ENCODE data around the gene IGF1R.
A peak's percentile ranks its signal among the peaks of the same experiment; 100 is the strongest.

IGF1R gene

DNA sequence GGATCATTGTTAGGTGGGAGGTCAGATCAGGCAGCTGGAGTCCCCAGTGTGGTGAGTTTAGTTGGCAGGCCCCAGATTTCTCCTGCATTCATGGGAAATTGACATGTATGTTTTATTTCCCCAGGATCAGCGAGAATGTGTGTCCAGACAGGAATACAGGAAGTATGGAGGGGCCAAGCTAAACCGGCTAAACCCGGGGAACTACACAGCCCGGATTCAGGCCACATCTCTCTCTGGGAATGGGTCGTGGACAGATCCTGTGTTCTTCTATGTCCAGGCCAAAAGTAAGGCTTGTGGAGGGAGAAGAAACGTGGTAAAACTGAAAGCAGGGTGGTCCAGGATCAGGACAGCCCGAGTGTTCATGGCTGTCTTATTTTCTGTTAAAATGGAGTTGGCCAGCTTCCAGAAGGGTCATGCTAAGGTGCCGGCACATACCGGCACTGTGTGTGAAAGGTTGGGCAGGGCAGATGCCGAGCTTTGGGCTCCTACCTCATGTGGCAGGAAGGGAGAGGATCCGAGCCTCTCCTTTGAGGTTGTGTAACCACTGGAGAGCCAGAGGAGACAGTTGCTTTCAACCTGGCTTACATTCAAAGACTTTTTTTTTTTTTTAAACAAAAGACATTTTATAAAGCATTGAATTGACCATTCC lies 276.2 kb downstream of the IGF1R start:
- DNase-seq = no peak

DNA sequence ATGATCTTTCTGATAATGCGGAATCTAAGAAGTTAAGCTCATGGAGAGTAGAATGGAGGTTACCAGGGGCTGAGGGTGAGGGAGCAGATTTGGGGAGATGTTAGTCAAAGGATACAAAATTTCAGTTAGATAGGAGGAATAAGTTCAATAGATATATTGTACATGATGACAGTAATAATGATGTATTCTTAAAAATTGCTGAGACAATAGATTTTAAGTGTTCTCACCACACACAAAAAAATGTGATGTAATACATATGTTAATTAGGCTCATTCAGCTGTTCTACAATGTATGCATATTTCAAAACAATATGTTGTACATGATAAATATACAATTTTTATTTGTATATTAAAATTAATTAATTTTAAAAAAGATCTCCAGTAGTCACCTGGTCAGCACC lies 277.9 kb downstream of the IGF1R start:
- DNase-seq = no peak

DNA sequence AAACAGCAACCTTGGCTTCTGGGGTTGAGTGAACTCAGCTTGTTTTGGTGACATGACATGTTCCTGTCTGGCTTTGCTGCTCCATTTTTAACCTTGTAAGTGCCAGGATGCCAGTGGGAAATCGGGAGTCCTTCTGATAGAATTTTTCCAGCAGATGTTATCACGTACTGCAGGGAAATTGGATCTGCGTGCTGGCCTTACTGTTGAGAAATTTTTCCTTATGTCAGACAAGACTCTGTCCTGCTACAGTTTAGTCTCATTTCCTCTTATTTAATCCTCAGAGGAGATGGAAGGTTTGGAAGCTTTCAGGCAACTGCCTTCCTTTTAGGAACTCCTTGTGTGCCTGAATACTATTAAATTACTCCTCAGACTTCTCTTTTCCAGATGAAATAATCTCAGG lies 278.7 kb downstream of the IGF1R start:
- DNase-seq = no peak

DNA sequence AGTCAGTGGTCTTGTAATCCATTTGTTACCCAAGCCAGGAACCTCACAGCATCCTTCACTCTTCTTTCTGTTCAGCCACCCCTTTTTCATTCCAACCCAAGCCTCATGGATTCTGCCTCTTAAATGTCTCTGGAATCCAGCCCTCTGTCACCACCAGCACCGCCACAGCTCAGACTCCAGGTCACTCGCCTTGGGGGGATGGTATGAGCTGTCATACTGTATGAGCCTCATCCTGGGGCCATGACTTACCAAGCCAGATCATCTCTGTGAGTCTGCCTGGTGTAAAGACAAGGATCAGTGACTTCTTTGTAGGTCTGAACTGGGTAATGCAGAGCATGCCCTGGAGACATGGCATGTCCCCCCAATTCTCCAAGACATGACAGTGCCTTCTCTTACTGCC lies 279.7 kb downstream of the IGF1R start:
- no peak for DNase-seq

DNA sequence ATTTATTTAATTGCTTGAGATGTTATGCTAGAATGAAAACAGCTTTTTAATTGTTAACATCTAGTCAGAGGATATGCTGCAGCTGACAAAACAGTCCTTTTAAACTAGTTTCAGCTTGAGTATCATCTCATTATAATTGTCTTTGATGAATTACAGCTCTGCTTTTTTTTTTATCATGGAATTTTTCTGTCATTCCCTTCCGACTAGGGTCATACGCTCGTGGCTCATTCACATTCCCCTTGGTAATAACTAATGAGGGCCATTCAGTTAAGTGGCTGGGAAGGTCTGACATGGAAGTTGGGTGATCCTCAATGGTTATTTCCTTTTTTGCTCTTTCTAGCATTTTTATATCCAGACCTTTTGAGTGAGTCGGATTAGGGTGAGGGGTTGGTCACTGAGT lies 282.2 kb downstream of the IGF1R start:
- DNase-seq = no peak

DNA sequence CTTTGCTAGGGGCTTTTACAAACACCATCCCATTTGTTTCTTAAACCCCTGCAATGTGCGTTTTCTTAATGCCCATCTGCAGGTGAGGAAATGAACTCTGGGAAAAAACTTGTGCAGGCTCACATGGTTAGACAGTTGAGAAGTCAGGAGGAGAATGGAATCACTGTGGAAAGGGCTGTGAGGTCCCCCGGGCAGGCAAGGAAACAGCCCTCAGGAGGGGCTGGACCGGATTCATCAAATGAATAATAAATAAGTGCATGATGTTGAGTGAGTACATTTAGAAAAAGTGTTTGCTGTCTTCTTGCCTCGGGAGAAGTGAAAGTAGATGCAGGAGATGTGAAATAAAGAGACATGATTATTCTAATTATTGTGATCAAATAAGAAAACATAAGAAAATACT lies 282.7 kb downstream of the IGF1R start:
- DNase-seq = no peak

DNA sequence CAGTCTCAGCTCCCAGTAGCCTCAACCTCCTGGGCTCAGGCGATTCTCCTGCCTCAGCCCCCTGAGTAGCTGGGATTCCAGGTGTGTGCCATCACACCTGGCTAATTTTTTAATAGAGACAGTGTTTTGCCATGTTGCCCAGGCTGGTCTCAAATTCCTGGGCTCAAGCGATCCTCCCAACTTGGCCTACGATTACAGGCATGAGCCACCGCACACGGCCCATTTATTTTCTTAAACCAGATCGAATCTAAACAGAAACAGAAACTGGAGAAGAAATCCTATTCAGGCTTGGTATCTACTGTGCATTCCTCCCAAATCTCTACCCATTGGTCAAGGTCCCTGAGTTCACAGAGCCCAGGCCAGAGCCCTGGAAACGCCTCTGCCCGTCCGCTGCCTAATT lies 285.1 kb downstream of the IGF1R start:
- DNase-seq = no peak

DNA sequence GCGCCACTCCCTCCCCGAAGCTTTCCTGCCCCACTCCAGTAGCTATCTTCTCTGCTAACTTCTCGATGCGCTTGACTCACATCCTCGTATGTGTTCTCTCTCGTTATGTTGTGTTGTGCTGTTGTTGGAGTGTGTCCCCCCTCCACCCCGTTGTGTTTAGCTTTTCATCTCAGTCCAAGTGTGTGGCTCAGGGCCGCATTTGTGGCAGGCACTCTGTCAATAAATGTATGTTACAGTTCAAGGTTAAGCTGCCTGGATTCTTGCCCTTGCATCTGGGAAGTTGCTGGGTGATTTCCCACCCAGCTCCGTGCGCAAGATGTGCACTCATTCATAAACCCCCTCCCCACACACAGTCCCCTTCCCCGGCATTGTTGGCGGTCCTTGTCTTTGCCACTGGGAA lies 287.4 kb downstream of the IGF1R start:
- no peak for DNase-seq

DNA sequence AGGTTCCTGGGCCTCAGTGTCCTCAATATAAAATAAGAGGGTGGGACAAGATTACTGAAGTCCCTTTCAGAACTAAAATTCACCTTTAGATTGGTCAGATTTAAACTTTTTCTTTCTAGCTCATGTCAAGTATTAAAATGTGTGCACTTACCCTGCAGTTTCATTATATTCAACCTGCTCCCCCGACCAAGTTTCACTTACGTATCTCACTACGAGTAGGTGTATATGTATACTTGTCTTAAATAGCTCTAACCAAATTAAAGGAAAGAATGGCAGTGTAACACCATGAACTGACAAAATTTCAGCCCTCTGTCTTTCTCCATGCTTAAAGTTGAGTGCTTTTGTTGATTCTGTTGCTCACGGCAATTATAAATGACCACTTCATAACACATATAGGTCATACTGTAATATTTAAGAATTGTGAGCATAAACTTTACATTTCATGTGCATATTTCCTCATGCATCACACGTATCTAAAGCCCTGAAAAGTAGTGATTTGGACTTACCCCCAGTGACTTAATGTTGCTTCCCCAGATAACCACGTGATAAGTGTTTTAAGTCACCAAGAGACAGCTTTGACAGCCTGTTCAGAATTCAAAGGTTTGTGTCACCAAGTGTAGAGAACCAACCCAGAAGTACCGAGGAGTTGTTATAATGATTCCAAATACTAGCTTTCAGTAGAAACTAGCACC lies 289.2 kb downstream of the IGF1R start:
- no peak for DNase-seq

DNA sequence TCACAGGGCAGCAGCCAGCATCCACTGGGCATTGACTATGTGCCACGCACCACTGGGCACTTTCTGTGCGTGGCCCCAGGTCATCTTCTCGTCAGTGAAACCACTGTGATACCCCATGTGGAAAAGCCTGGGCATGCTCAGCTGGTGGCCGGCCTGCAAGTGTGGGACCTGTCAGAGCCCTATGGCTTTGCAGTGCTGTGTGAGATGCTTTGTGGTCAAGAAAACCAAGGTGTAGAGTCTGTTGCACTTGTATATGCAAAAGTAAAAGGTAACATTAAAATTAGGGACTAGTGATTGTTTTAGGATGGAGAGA lies 289.7 kb downstream of the IGF1R start:
- no peak for DNase-seq

DNA sequence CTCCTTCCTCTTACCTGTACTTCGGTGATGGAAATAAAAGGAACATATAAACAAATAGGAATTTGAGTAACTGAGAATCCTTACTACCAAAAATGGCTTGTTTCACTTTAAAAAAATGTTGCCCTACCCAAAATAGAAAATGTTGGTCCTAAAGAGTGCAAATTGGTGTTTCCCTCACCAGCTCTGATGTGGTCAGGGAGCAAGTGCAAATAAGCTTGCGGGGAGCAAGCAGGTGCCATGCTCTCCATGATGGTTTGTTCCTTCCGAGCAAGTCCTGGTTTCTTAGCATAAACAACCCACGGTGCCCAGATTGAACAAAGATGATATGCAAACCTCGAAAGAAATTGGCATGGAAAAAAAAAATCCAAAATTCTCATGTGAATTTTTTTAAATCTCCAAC lies 290.5 kb downstream of the IGF1R start:
- DNase-seq = no peak

DNA sequence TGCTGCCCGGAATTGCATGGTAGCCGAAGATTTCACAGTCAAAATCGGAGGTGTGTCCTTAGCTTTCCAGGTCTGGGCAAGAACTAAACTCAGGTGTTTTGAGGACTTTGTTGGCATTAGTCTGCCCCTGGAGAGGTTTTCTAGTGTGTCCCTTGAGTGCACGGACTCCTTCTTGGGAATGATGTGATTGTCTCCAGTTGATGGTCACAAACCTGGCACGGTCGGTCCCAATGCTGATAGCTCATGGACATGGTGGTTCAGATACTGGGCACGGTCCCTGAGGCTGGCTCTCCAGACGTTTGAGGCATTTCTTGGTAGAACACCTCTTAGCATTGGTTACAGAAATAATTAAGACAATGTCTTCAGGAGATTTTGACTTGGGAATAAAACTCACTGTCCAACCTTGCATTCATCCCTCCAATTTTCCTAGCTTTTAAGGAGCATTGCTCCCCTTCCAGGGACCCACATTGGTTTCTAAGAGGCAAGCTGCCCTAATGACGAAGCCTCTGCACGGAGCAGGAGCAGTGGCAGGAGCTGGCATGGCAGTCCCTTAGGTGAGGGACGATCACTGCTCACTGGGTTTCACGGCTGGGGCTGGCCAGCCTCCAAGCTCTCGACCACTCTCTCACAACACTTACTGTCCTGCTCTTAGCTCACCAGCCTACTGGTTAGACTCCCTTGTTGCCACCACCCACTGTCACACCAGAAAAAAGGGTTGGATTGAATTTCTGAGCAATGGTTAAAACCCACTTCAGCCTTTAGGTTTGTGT lies 291.2 kb downstream of the IGF1R start:
- peak; percentile 17 for DNase-seq

DNA sequence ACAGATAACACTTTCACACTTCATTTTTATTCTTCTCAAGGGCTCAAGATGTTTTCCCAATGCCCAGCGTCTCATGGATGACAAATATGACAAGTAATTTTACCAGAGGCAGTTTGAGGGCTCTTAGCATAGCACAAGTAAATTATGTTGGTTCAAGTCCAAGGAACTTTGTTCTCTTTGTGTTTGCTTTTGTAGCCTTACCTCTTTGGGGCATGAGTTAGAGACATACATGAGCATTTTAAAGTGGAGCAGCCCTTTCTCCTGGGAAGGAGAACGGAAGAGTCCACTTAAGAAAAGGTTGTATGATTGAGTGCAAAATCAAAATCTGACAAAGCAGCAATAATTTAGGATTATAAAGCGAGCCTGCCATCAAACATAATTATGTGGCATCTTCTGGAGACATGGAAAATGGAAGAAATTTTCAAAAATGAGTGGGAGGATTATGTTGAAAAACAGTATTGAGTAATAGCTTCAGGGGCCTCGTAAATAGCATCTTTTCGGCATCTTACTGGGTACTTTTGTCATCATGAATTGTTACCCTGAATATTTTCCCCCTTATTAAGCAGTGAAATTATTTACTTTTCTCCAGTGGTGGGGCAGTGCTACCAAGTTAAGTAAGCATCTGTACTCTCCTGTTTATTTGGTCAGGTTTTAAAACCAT lies 293.4 kb downstream of the IGF1R start:
- DNase-seq = peak; percentile 53

DNA sequence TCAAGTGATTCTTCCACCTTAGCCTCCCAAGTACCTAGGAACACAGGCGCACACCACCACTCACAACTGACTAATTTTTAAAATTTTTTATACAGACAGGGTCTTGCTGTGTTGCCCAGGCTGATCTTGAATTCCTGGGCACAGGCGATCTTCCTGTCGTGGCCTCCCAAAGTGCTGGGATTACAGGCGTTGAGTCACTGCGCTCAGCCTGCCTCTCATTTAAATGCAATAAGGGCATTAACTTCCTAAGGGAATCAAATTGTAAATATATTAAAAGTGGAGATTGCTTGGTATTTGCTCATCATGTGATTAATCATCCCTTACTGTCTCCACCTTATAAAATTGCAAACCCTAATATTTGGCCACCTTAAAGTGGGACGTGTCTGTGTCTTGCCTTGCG lies 294.1 kb downstream of the IGF1R start:
- DNase-seq = no peak

DNA sequence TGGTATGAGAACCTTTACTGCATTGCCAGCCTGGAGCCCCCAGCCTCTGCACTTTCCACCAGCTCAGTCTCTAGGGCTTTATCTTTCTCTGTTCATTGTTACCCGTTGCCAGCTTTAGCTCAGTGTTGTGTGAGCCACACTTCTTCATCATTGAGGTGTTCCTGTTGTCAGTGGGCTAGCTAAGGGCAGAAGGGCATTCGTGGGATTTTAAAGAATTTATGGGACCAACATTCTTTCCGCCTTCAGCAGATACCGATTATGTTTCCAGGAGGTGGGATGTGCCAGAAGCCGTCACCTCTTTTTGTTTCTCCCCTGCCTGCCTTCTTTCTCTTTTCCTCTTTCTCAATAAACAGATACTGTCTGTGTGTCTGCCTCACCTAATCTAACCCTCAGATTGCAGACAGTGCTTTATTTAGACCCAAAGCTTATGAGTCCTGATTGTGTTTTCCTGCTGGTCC lies 294.7 kb downstream of the IGF1R start:
- no peak for DNase-seq

DNA sequence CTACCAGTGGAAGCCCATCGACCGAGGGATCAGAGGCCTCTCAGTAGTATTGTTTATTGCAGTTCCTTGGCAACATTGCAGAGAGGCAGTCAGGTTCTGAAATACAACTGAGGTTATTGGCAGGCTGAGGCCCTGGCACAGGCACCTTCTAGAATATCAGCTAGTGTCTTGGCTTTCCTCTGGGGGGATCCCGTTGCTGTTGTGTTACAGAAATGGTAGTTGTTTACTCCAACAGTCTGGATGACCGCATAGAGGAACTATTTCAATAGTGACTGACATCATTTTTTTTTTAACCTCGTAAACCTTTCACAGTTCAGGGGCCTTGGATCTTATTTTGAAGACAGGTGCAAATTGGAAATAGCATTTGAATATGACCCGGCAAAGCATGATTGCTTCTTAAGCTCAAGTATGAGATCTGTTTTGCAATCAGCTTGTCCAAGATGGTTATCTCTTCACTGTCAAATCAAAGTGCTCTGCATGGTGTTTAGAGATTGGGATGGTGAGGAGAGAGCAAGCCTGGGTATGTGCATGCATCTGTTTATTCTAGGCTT lies 295.3 kb downstream of the IGF1R start:
- peak; percentile 27 for DNase-seq

DNA sequence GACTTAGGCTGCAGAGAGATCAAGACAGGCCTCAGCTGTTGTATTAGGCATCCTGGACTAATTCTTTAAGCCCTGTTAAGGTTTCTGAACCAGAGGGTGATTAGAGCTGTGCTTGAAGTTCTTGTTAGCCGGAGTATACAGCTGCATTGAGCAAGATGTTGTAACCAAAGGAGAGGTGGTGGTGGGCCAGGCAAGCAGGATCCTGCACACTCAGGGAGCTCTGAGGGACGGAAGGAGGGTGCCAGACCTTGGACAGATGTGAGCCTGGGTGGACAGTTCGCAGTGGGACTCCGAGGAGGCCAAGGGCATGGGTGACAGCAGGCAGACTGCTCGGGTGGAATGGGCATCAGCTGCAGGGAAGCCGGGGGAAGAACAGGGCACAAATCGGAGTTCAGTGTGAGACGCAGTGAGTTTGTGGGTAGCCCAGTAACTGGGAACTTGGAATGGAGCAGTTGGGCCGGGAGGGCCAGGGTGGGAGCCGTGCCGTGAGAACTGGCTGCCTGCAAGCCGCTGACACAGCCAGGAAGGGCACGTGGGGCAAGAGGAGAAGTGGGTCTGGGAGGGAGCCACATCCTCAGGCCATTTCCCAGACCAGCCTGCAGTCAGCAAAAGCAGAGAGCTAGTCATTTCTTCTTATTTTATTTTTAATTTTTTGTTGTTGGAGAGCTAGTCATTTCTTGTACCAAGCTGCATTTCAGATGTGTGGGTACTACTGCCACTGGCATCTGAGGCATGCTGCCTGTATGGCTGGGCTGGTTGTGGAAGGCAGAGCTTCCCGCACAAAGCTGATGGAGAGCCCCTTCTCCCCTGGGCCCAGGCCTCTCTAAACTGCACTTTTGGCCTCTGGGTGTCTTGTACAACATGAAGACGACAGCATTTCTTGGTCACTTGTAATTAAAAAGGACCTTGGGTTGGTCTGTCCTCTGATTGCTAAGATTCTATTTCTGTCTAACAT lies 298.2 kb downstream of the IGF1R start:
- DNase-seq = no peak

DNA sequence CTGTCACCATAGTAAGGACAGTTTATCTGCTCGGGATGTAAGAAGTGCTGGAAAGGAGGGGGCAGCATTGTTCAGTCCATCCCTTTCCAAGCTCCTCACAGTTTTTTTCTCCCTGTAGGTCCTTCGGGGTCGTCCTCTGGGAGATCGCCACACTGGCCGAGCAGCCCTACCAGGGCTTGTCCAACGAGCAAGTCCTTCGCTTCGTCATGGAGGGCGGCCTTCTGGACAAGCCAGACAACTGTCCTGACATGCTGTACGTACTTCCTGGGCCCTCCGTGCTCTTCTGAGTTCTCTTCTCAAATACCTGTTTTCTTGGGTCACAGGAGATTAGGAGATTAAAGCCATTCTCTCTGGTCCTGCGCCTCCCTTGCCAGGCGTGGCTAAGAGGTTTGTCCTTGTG lies 300.1 kb downstream of the IGF1R start:
- no peak for DNase-seq

DNA sequence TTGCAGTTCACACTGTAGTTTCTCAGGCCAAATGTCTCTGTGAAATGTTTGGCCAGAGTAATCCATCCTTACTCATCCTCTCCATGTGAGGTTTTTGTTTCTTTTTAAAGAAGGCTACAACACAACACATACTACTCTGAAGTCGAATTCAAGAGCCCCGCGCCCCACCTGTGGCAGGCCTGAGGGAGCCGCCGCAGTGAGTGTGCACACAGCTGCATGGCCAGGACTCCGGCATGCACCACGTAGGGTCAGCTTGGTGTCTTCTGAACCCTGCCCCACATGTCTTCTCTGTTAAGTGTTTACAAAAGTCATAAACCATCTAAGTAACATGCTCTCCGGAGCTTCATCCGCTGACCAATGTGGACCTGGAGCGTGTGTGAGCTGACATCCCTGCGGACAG lies 300.6 kb downstream of the IGF1R start:
- no peak for DNase-seq

DNA sequence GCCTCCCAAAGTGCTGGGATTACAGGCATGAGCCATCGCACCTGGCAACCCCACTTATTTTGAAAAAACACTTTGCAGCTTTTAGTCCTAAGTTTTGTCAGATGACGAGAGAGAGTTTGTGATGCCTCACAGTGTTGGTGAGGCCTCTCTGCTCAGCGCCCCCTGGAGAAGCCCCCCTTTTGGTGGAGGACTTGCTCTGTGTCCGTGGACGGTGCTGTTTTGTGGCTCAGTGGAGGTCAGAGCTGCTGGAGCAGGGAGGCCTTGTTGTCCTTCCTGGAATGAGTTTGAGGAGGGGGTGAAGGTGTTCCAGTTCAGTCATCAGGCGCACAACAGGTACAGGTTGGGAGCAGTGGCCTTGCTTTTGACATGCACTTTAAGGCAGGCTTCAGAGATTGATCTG lies 301.3 kb downstream of the IGF1R start:
- DNase-seq = no peak

DNA sequence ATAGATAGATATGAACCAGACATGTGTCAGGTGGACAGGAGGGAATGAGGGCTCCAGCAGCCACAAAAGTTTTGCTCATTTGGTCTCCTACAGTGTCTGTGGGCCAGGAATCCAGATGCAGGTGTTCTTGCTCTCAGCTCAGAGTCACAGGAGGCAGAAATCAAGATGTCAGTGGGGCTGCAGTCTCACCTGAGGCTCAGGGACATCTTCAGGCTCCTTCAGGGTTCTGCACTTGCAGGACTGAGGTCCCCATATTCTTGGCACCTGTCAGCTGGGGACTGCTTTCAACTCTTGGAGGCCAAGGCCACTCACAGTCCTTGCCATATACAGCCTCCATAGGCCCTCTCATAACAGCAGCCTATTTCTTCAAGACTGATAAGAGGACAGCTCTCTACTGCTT lies 301.9 kb downstream of the IGF1R start:
- no peak for DNase-seq

DNA sequence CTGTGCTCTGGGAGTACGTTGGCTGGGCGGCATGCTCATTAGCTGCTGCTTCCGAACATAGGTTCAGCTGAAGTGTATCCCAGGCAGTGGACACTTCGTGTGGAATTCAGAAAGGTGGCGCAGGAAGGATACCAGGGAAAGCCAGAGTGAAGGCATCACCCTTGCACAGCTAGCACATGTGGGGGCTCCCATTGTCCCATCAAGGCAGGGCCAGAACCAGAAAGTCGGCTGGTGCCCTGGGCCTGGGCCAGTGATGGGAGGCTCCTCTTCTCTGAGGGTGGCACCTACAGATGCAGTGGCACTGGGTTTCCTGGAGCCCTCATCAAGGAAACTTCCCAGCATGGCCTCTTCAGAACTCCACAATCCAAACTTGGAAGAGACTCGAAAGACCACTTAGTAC lies 302.7 kb downstream of the IGF1R start:
- DNase-seq = no peak

Data from DMS79 (cell line).